VCaP (cell line): Measurements from ENCODE around the gene PDE10A.

Experiments used
- H3K27ac ChIP-seq: fragments of 450-650 bp; 2 replicates; pipeline ENCODE4 v1.5.1; 2017
- TF ChIP-seq, protein P1 (sequence below): fragments of 450-650 bp; conservative IDR thresholded peaks from 2 replicates; pipeline ENCODE4 v1.5.1; 2017; ENCODE audit warnings: mild to moderate bottlenecking, moderate library complexity

PDE10A gene

DNA sequence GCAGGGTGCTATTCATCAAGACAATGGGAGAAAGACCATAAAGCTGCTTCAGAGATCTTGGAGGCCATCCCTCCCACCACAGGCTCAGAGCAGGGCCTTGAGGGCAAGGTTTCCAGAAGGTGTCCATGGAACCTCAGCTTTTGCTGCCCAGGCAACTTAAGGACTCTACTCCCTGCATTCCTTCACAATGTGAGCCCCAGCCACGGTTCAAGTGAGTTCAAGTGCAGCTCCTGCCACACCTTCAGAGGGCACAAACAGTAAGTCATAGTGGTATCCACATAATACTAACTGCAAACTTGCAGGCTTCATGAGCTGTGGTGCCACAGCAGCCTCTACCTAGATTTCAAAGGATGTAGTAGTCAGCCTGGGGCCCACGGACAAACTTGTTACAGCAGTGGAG is 209.6 kb downstream of the PDE10A start:
- TF ChIP-seq, protein P1, sequence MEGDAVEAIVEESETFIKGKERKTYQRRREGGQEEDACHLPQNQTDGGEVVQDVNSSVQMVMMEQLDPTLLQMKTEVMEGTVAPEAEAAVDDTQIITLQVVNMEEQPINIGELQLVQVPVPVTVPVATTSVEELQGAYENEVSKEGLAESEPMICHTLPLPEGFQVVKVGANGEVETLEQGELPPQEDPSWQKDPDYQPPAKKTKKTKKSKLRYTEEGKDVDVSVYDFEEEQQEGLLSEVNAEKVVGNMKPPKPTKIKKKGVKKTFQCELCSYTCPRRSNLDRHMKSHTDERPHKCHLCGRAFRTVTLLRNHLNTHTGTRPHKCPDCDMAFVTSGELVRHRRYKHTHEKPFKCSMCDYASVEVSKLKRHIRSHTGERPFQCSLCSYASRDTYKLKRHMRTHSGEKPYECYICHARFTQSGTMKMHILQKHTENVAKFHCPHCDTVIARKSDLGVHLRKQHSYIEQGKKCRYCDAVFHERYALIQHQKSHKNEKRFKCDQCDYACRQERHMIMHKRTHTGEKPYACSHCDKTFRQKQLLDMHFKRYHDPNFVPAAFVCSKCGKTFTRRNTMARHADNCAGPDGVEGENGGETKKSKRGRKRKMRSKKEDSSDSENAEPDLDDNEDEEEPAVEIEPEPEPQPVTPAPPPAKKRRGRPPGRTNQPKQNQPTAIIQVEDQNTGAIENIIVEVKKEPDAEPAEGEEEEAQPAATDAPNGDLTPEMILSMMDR: no peak
- no peak overlapping the region for H3K27ac ChIP-seq

DNA sequence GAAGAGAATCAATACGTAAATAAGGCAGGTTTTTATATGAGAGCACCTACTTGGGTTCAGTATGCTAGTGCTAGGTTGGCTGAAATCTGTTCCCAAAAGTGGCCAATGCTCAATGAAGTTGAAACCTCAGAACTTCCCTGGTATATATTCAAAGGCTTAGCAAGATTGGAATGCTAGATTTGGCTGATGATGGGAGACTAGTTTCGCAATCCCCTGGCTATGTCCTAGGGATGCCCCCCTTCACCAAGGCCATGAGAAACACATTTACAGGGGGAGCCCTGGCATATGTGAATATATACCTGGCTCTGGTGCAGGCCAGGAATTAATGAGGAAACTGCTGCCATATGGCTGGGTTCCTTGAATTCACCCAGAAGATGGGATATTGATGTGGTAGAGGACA is 211.2 kb downstream of the PDE10A start:
- TF ChIP-seq, protein P1: no peak
- H3K27ac ChIP-seq: no peak overlapping the region

DNA sequence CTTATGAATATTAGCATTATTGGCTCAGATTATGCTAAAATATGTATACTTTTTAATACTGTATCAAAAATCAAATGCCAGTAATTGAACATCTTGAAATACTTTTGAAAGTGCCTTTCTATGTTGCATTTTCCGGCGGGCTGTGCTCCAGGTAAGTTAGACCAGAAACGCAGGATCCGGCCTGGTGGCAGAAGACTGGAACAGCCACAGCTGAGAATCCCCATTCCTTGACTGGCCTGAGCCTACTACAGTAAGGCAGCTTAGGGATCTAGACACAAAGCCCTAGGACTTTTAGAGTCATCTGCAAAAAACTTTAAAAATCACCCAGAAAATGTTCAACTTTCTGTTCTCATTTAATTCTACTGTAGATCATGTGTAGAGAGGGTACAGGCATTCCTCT is 214.8 kb downstream of the PDE10A start:
- H3K27ac ChIP-seq: no peak overlapping the region
- TF ChIP-seq, protein P1: no peak; the same call in 1 of the 2 replicates

DNA sequence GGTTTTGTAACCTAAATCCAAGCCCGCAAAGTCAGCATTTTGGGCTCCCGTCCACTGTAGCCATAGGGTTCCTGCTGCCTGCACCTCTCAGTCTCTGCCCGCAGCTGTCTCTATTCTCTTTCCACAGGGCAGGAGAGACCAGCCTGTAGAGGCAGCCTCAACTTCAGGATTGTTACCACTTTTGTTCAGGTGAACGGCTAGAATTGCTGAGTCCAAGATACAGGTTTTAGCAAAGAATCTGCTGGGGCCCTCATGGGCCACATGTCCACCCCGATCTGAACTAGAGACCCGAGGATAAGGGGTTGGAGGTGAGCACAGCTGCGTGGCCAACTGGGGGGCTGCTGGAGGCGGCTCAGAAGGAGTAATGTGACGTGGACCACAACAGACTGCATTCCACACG is 215.9 kb downstream of the PDE10A start:
- H3K27ac ChIP-seq: no peak overlapping the region
- TF ChIP-seq, protein P1: no peak

DNA sequence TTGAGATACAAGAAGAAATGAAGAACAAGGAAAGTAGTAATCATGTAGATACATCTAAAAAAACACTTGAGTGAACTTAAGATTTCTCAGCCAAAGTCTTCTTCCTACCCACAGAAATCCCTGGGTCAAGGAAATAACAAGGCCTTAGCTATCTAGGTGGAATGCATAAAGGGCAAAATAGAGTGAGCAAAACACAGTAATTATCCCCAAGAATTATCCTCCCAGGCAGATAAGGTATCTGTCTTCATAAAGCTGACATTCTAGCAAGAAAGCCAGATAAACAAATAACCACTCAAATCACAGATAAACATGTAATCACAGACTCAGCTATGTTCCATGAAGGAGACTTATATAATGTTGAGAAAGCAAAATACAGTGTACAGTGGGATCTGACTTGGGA is 216.7 kb downstream of the PDE10A start:
- TF ChIP-seq, protein P1: no peak
- no peak overlapping the region for H3K27ac ChIP-seq

DNA sequence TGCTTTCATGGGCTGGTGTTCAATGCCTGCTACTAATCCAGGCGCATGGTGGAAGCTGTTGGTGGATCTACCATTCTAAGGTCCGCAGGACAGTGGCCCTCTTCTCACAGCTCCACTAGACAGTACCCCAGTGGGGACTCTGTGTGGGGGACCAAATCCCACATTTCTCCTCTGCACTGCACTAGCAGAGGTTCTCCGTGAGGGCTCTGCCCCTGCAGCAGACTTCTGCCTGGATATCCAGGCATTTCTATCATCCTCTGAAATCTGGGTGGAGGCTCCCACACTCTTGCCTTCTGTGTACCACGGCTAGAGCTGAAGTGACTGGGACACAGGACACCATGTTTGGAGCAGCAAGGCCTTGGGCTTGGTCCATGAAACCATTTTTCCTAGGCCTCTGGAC is 219.6 kb downstream of the PDE10A start:
- TF ChIP-seq, protein P1: no peak

DNA sequence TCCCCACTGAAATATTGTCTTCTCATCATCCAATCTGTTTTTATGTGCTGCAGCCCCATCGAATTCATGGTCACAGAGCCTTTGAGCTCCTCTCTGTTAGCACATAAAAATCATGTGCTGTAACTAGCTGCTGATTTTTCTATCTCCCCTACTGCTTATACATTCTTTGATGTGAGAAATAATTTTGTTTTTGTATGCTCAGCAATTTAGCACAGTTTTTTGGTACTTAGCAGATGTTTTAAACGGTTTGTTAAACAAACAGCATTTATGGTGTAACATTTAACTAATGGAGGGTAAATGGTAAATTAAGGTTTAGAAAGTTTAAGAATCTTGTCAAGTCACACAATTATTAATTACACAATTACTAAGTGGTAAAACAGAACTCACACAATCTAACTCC is 221.9 kb downstream of the PDE10A start:
- TF ChIP-seq, protein P1: no peak
- no peak overlapping the region for H3K27ac ChIP-seq

More for the DNA sequence above, 219.6 kb downstream of the PDE10A start:
- no peak overlapping the region for H3K27ac ChIP-seq
